ENCODE measurements around the gene ZNF813. TPM values are rescaled to one million over a fixed set of nuclear protein-coding genes. Genes with fewer than 3 reads are reported as not detected.
"Not testable (repeated sequence)": the region's sequence is repeated elsewhere in the genome, so short reads cannot be mapped to it uniquely, and the experiment has no call there.

Gene ZNF813
- total and polyA plus RNA-seq, 3 donors from 2014 or later: 2.0 to 4.8 (median 4.6) TPM

DNA sequence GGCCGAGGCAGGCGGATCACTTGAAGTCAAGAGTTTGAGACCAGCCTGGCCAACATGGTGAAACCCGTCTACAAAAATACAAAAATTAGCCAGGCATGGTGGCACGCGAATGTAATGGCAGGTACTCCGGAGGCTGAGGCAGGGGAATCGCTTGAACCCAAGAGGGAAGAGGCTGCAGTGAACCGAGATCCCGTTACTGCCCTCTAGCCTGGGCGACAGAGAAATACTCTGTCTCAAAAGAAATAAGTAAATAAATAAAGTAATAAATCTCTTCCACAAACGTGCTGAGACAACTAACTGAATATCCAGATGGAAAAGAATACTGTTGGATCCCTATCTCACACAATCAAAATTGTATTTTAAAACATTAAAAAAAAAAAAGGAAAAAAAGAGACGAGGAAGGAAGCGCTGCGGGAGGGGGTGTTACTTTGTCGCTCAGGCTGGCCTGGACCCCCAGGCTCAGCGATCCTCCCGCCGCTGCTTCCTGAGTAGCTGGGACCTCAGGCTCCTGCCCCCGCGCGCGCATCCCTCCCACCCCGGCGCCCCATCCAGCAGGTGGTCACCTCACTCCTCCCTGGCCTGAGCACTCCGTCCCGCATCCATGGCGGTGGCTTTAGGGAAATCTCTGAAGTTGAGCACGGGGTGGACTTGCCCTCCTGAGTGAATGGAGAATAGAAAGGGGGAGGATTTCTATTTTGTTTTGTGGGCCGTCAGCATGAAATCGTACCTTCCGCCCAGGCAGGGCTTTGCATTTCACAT is 628 bp upstream of the ZNF813 start:
- Histone ChIP-seq H3K4me3 (peak overlapping the region; percentile 72 to 77), H3K4me1 (peaks cover 5% of the 10 kb centered on the region), H3K27me3 (no peaks in the 10 kb centered on the region), H3K27ac (no peak overlapping the region), H3K36me3 (ENCODE audit: low read depth, missing control alignments) (no peaks in the 10 kb centered on the region), H3K9me3 (no peaks in the 10 kb centered on the region)
- intact Hi-C loops (cut with DNase I; ENCODE audit: low total_unique reads): no loop called here
- no peak for TF ChIP-seq POLR2A (IDR thresholded peaks at IDR 0.05)
- TF ChIP-seq, protein P1, sequence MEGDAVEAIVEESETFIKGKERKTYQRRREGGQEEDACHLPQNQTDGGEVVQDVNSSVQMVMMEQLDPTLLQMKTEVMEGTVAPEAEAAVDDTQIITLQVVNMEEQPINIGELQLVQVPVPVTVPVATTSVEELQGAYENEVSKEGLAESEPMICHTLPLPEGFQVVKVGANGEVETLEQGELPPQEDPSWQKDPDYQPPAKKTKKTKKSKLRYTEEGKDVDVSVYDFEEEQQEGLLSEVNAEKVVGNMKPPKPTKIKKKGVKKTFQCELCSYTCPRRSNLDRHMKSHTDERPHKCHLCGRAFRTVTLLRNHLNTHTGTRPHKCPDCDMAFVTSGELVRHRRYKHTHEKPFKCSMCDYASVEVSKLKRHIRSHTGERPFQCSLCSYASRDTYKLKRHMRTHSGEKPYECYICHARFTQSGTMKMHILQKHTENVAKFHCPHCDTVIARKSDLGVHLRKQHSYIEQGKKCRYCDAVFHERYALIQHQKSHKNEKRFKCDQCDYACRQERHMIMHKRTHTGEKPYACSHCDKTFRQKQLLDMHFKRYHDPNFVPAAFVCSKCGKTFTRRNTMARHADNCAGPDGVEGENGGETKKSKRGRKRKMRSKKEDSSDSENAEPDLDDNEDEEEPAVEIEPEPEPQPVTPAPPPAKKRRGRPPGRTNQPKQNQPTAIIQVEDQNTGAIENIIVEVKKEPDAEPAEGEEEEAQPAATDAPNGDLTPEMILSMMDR (IDR thresholded peaks at IDR 0.05): no peak
- WGBS, 2 donors: 7 to 10% methylated on average over 31 of the region's 31 CpGs
- DNase-seq: peak; percentile 28

DNA sequence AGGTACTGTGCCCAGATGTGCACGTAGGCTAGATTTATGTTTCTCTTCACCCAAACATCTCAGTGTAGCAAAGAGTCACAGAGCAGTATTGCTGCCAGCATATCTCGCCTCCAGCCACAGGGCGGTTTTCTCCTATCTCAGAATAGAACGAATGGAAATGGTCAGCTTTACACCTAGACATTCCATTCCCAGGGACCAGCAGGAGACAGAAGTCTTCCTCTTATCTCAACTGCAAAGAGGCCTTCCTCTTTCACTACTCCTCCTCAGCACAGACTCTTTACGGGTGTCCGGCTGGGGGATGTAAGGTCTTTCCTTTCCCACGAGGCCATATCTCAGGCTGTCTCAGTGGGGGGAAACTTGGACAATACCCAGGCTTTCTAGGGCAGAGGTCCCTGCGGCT is 1.1 kb downstream of the ZNF813 start:
- intact Hi-C loops (cut with DNase I; ENCODE audit: low total_unique reads); H3K27me3 ChIP-seq; DNase-seq; H3K9me3 ChIP-seq; H3K4me3 ChIP-seq; H3K4me1 ChIP-seq; H3K36me3 ChIP-seq (ENCODE audit: low read depth, missing control alignments); H3K27ac ChIP-seq: not testable (repeated sequence)
- 11 to 15% methylated on average over 8 of the region's 8 CpGs for WGBS, 2 donors

DNA sequence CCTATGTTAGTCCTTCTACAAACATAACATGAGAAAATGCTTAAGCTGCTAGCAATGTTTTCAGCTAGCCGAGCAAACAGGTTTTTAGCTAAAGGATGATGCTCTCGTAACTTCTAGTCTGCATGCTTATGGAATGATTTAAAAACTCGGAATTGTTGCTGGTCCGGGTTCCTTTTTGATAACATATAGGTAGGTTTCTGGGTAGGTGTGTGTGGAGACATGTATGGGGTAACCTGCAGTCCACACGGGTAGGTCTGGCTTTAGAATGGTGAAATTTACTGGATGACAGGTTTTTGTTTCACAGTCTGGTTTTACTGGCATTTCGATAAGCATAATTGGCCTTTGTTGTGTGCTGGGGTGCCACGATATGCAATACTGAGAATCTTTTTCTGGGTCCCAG is 4.4 kb downstream of the ZNF813 start:
- no peak for DNase-seq
- Histone ChIP-seq H3K4me1 (peaks cover 5% of the 10 kb centered on the region), H3K27ac (no peak overlapping the region), H3K36me3 (ENCODE audit: low read depth, missing control alignments) (no peaks in the 10 kb centered on the region), H3K4me3 (no peak overlapping the region), H3K9me3 (no peaks in the 10 kb centered on the region), H3K27me3 (no peaks in the 10 kb centered on the region)
- intact Hi-C loops (cut with DNase I; ENCODE audit: low total_unique reads): no loop called here
- TF ChIP-seq POLR2A (IDR thresholded peaks at IDR 0.05): no peak
- TF ChIP-seq, protein P1 (IDR thresholded peaks at IDR 0.05): no peak
- 89 to 95% methylated on average over 7 of the region's 7 CpGs for WGBS, 2 donors

DNA sequence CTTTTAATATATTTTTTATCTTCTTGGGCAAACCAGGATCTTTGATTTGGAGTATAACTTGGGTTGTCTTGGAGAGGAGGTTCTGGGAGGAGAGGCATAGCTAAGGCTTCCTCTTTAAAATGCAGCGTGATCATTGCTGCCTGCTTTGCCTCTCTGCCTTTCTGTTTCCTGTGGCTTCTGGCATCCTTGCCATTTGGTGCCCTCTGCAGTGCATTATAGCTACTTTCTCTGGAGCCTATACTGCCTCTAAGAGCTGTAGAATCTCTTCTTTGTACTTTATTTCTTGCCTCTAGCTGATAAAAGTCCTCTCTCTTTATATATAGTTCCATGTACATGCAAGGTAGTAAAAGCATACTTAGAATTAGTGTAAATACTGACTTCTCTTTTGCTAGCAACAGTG is 7.3 kb downstream of the ZNF813 start:
- H3K36me3 ChIP-seq (ENCODE audit: low read depth, missing control alignments); H3K4me3 ChIP-seq; intact Hi-C loops (cut with DNase I; ENCODE audit: low total_unique reads); DNase-seq; H3K27ac ChIP-seq; H3K4me1 ChIP-seq; H3K9me3 ChIP-seq; H3K27me3 ChIP-seq: not testable (repeated sequence)
- WGBS, 2 donors: 50 to 80% methylated on average over 1 of the region's 1 CpG

DNA sequence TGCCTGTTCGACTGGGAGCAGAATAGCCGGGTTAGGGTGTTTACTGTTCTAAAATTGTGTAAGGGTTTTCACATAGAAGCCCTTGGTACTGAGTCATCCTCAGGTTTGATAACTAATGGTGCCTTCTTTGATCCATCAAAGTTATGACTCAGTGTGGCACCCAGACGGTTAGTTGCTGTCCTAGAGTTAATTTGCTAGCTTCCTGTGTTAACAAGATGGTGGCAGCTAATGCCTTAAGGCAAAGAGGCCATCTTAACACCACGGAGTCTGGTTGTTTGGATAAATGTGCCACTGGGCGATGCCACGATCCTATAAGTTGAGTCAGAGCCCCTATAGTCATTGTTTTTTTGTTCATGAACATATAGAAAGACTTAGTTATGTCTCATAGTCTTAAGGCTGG is 7.9 kb downstream of the ZNF813 start:
- H3K36me3 ChIP-seq (ENCODE audit: low read depth, missing control alignments); DNase-seq; H3K9me3 ChIP-seq; H3K27ac ChIP-seq; H3K4me3 ChIP-seq; H3K27me3 ChIP-seq; H3K4me1 ChIP-seq; intact Hi-C loops (cut with DNase I; ENCODE audit: low total_unique reads): not testable (repeated sequence)
- WGBS, 2 donors: 82 to 86% methylated on average over 6 of the region's 6 CpGs

DNA sequence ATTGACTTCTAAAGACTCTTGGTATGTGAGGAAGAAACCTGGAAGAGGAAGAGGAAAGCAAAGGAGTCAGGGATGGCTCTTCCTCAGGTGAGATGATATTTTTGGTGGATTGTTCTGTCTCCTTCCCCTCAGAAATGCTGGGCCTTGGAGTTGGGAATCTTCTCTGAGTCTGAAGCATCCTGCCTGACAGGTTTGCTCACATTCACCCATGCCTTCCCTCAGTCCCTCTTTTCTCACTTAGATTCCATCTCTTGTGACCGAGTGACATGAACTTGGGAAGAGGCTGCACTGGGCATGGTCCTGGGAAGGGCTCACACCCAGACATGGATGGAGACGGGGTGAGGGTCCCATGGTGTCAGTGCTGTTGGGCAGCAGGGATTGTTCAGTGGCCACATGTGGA is 16.2 kb downstream of the ZNF813 start:
- intact Hi-C loops (cut with DNase I; ENCODE audit: low total_unique reads); H3K36me3 ChIP-seq (ENCODE audit: low read depth, missing control alignments); H3K27ac ChIP-seq; H3K27me3 ChIP-seq; H3K4me1 ChIP-seq; H3K9me3 ChIP-seq; H3K4me3 ChIP-seq; DNase-seq: not testable (repeated sequence)
- WGBS, 2 donors: 95% methylated on average over 2 of the region's 2 CpGs

All from testis (tissue), 3 donors.